ENCODE data around the gene COX11.

The COX11 gene, protein sequence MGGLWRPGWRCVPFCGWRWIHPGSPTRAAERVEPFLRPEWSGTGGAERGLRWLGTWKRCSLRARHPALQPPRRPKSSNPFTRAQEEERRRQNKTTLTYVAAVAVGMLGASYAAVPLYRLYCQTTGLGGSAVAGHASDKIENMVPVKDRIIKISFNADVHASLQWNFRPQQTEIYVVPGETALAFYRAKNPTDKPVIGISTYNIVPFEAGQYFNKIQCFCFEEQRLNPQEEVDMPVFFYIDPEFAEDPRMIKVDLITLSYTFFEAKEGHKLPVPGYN

DNA sequence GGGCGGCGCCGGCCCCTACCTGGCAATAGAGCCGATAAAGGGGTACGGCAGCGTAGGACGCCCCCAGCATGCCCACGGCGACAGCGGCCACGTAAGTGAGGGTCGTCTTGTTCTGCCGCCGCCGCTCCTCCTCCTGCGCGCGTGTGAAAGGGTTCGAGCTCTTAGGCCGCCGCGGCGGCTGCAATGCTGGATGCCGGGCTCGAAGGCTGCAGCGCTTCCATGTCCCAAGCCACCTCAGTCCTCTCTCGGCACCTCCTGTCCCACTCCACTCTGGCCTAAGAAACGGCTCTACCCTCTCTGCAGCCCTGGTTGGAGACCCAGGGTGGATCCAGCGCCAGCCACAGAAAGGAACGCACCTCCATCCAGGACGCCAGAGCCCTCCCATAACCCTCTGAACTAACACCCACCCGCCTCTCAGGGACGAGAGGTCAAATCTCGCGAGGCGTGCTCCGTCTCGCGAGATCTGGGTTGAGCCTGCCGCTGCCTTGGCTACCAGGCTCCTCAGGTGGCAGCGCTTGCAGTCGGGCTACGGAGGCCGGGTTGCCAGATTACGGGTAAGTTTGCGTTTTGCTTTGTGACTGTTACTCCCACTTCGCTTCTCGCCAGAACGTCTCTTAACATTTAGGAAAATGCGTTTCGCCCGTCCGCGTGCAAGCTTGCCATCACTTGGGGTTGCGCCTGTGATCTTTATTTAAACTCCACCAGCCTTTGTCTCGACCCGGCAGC lies at the start of gene COX11, which contains the start of gene STXBP4:
COX11 (minus strand) TSS at position 393 of the 726 bp plus-strand sequence; CDS start at position 385, 8 bp downstream.
STXBP4 (plus strand) TSS at position 504 of the 726 bp plus-strand sequence. CDS start 17,455 bp downstream, outside the sequence.
- peak within 1 kb of the TSS; percentile 41; the same call in 1 of the 2 replicates for H3K27ac ChIP-seq (ENCODE audit: low read length)
- H3K4me3 ChIP-seq (ENCODE audit: low read length) = peak within 1 kb of the TSS; percentile 78
- peaks cover 14% of the 10 kb centered on the region; the same call in 1 of the 2 replicates for H3K4me1 ChIP-seq (ENCODE audit: low read length)
- peak within 1 kb of the TSS; percentile 86 for H3K9ac ChIP-seq (ENCODE audit: low read length)
- H3K9me3 ChIP-seq (replicated peaks; ENCODE audit: insufficient read depth, low read length) = no peaks in the 10 kb centered on the region
- H4K20me1 ChIP-seq (ENCODE audit: insufficient read depth, low read length) = no peaks in the 10 kb centered on the region
- no peaks in the 10 kb centered on the region for H3F3A ChIP-seq (ENCODE audit: insufficient read depth, low read length)
- no peaks in the 10 kb centered on the region for H3K27me3 ChIP-seq (replicated peaks; ENCODE audit: insufficient read depth, low read length)
- H3K36me3 ChIP-seq (replicated peaks; ENCODE audit: insufficient read depth, low read length) = peaks cover 7% of the 10 kb centered on the region; the same call in 1 of the 2 replicates
- DNase-seq = peak; percentile 98
- H3K4me2 ChIP-seq (ENCODE audit: low read depth, low read length) = peak within 1 kb of the TSS; percentile 89
- H2AFZ ChIP-seq (ENCODE audit: low read length) = peak within 1 kb of the TSS; percentile 90
- no peaks in the 10 kb centered on the region for H3K9me2 ChIP-seq (replicated peaks; ENCODE audit: insufficient read depth, low read length)
- H3K79me2 ChIP-seq (ENCODE audit: low read length) = peaks cover 27% of the 10 kb centered on the region
- TF ChIP-seq, protein P1, sequence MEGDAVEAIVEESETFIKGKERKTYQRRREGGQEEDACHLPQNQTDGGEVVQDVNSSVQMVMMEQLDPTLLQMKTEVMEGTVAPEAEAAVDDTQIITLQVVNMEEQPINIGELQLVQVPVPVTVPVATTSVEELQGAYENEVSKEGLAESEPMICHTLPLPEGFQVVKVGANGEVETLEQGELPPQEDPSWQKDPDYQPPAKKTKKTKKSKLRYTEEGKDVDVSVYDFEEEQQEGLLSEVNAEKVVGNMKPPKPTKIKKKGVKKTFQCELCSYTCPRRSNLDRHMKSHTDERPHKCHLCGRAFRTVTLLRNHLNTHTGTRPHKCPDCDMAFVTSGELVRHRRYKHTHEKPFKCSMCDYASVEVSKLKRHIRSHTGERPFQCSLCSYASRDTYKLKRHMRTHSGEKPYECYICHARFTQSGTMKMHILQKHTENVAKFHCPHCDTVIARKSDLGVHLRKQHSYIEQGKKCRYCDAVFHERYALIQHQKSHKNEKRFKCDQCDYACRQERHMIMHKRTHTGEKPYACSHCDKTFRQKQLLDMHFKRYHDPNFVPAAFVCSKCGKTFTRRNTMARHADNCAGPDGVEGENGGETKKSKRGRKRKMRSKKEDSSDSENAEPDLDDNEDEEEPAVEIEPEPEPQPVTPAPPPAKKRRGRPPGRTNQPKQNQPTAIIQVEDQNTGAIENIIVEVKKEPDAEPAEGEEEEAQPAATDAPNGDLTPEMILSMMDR (IDR thresholded peaks at IDR 0.05; ENCODE audit: low read length) = no peak
- no peak for TF ChIP-seq EZH2phosphoT487 (IDR thresholded peaks at IDR 0.05; ENCODE audit: low read length)
- no peak for TF ChIP-seq EZH2 (optimal IDR thresholded peaks at IDR 0.05; ENCODE audit: low read depth, low read length)

DNA sequence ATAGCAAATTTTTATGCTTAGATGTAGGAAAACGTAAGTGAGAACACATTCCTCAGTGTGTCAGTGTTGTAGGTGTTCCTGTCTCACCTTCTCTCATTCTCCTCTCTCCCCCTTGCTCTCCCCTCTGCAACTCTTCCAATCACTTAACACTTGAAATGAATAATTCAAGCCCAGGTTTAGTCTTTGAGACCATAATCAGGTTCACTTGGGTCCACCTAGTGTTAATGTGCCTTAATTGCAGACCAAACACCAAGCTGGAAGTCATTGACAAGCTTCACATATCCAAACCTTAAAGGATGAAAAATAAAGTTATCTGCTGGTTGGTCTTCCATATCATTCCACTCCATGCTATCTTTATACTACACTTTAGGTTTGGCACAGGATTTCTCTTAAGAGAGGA lies 37.1 kb upstream of the COX11 start:
- Histone ChIP-seq H3K9me2 (replicated peaks; ENCODE audit: insufficient read depth, low read length) (no peaks in the 10 kb centered on the region), H3F3A (ENCODE audit: insufficient read depth, low read length) (no peaks in the 10 kb centered on the region), H3K4me1 (ENCODE audit: low read length) (no peaks in the 10 kb centered on the region), H3K4me2 (ENCODE audit: low read depth, low read length) (no peak overlapping the region), H4K20me1 (ENCODE audit: insufficient read depth, low read length) (no peaks in the 10 kb centered on the region), H3K36me3 (replicated peaks; ENCODE audit: insufficient read depth, low read length) (no peaks in the 10 kb centered on the region), H2AFZ (ENCODE audit: low read length) (no peak overlapping the region), H3K27ac (ENCODE audit: low read length) (no peak overlapping the region), H3K4me3 (ENCODE audit: low read length) (no peak overlapping the region), H3K79me2 (ENCODE audit: low read length) (no peaks in the 10 kb centered on the region), H3K9me3 (replicated peaks; ENCODE audit: insufficient read depth, low read length) (no peaks in the 10 kb centered on the region), H3K9ac (ENCODE audit: low read length) (no peak overlapping the region), H3K27me3 (replicated peaks; ENCODE audit: insufficient read depth, low read length) (no peaks in the 10 kb centered on the region)
- peak; percentile 24 for DNase-seq
- no peak for TF ChIP-seq EZH2 (optimal IDR thresholded peaks at IDR 0.05; ENCODE audit: low read depth, low read length)
- TF ChIP-seq, protein P1 (IDR thresholded peaks at IDR 0.05; ENCODE audit: low read length) = peak; percentile 43

DNA sequence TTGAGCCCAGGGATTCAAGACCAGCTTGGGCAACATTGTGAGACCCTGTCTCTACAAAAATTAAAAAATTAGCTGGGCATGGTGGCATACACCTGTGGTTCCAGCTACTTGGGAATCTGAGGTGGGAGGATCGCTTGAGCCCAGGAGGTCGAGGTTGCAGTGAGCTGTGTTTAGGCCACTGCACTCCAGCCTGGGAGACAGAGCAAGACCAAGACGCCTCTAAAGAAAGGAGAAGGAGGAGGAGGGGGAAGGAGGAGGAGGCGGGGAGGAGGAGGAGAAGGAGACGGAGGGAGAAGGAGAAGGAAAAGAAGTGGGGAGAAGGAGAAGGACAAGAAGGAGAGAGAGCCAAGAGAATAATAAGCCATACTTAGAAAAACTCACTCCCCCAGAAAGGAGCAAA lies 36.0 kb upstream of the COX11 start:
- H4K20me1 ChIP-seq (ENCODE audit: insufficient read depth, low read length) = no peaks in the 10 kb centered on the region
- H3K36me3 ChIP-seq (replicated peaks; ENCODE audit: insufficient read depth, low read length) = no peaks in the 10 kb centered on the region
- no peak for DNase-seq
- no peak overlapping the region for H3K27ac ChIP-seq (ENCODE audit: low read length)
- no peaks in the 10 kb centered on the region for H3K9me3 ChIP-seq (replicated peaks; ENCODE audit: insufficient read depth, low read length)
- H3K4me3 ChIP-seq (ENCODE audit: low read length) = no peak overlapping the region
- no peaks in the 10 kb centered on the region for H3K79me2 ChIP-seq (ENCODE audit: low read length)
- no peak overlapping the region for H3K4me2 ChIP-seq (ENCODE audit: low read depth, low read length)
- H3F3A ChIP-seq (ENCODE audit: insufficient read depth, low read length) = no peaks in the 10 kb centered on the region
- no peaks in the 10 kb centered on the region for H3K9me2 ChIP-seq (replicated peaks; ENCODE audit: insufficient read depth, low read length)
- no peak overlapping the region for H2AFZ ChIP-seq (ENCODE audit: low read length)
- H3K27me3 ChIP-seq (replicated peaks; ENCODE audit: insufficient read depth, low read length) = no peaks in the 10 kb centered on the region
- H3K4me1 ChIP-seq (ENCODE audit: low read length) = no peaks in the 10 kb centered on the region
- TF ChIP-seq, protein P1 (IDR thresholded peaks at IDR 0.05; ENCODE audit: low read length) = no peak
- TF ChIP-seq EZH2 (optimal IDR thresholded peaks at IDR 0.05; ENCODE audit: low read depth, low read length) = no peak
- no peak for TF ChIP-seq EZH2phosphoT487 (IDR thresholded peaks at IDR 0.05; ENCODE audit: low read length)
- no peak overlapping the region for H3K9ac ChIP-seq (ENCODE audit: low read length)

Measured in MM.1S (cell line).